SKM-1 (cell line): ENCODE results near the gene LBHD2.
A peak's percentile ranks its signal among the peaks of the same experiment; 100 is the strongest.
"Not testable (repeated sequence)": the region's sequence is repeated elsewhere in the genome, so short reads cannot be mapped to it uniquely, and the experiment has no call there.

ENCODE experiments used
- DNase-seq: peaks from one replicate; lab custom pipeline; 2025; ENCODE audit not compliant: unreplicated experiment; lab: John Stamatoyannopoulos, UW

LBHD2 gene

DNA sequence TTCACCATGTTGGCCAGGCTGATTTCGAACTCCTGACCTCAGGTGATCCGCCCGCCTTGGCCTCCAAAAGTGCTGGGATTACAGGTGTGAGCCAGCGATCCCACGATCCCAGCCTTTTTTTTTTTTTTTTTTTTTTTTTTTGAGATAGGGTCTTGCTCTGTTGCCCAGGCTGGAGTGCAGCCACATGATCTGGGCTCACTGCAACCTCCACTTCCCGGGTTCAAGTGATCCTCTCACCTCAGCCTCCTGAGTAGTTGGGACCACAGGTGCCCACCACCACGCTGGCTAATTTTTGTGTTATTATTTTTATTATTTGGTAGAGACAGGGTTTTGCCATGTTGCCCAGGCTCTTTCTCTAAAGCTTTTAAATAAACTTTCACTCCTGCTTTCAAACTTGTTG, 33.5 kb downstream of the LBHD2 start:
- not testable (repeated sequence) for DNase-seq

DNA sequence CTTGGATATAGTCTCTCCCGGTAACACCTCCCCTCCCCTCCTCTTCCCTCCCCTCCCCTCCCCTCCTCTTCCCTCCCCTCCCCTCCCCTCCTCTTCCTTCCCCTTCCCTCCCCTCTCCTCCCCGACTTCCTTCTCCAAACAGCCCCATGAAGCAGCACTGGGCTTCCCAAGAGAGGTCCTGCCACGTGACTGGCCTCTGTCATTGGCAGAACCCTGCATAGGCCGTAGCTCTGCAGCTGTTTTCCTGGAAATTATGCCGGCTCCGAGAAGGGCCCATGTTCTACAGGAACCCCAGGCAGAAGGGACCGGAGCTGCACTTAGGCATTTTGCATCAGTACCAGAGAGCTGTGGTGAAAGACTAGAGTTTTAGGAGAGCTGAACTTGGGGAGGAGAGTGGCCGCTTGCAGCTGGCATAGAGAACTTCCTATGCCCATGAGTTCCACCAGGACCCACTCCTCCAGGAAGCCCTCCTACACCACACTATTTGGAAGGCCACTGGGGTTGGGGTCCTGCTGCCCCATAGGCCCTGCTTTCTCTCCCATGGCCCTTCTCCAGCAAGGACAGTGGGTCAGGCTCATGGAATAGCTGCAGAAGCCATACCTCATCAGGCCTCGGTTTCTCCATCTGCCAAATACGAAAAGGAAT, 34.1 kb downstream of the LBHD2 start:
- no peak for DNase-seq

DNA sequence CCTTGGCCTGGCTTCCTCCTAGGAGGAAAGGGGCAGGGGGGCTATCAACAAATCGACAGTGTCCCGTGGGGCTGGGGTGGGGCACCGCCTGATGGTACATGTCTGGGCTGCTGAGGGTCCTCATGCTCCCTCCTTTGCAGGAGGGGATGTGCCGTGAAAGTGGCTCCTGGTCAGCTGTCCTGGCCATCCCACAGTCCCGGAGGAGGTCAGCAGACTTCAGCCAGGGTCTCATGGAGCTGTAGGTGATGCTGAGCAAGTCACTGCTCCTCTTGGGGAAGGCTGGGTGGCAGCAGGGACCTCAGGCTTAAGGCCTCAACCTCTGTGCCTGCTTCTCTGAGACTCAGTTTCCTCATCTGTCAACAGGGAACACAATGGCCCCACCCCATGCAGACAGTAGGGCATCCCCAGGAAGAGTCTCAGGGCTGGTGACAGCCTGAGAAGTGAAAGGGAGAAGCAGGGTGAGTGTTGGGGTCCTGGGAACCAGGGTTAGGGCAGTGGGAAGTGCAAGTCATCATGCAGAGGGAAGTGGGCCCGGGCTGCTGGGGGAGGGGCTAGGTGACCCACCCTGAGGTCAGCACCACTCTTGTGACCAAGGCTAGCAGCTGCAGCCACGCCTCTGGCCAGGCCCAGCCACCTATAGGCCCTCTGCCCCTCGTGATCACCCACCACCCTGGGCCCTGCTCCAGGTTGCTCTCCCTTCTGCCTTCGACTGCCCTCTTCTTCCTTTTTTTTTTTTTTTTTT, 34.8 kb downstream of the LBHD2 start:
- DNase-seq = peak; percentile 45

DNA sequence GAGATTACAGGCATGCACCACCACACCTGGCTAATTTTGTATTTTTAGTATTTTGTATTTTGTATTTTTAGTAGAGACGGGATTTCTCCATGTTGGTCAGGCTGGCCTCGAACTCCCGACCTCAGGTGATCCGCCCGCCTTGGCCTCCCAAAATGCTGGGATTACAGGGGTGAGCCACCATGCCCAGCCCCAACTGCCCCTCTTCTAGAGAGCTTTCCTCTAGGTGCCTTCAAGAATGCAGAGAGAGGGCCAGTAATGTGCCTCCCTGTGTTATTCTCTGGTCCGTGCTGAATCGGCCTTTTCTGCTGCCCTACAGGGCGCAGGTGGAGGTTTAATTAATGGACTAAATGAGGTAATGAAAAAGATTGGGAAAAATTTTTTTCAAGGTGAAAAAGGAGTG, 35.5 kb downstream of the LBHD2 start:
- DNase-seq = not testable (repeated sequence)

DNA sequence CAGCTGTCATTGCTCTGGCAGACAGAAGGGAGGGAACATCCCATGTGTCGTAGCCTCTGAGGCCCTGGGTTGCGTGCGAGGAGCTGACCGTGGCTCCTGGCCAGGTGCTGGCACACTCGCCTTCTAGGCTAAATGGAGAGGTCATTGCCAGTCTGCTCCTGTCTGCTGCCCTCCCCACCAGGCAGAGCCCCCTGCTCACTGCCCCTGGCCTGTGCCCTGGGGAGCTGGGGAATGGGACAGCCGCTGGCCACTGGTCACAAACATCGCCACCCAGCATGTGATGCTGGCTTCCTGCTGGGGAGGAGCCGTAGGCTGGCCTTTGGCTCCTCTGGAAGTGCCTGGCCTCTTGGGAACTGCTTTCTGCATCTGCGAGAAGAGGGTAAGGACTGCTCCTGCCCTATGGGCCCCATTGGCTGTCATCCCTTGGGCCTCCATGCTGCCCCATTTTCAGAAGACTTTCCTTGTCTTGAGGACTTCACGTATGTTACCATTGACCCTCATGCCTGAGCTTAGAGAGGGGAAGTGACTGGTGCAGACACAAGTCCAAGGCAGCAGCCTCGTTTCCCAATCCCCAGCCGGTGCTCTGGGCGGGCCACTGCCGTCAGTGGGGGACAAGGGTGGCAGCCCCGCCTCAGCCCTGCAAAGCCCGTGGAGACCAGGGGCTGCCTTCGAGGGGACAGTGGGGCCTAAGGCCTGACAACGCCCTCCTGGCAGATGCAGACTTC, 37.3 kb downstream of the LBHD2 start:
- DNase-seq = peak; percentile 29

DNA sequence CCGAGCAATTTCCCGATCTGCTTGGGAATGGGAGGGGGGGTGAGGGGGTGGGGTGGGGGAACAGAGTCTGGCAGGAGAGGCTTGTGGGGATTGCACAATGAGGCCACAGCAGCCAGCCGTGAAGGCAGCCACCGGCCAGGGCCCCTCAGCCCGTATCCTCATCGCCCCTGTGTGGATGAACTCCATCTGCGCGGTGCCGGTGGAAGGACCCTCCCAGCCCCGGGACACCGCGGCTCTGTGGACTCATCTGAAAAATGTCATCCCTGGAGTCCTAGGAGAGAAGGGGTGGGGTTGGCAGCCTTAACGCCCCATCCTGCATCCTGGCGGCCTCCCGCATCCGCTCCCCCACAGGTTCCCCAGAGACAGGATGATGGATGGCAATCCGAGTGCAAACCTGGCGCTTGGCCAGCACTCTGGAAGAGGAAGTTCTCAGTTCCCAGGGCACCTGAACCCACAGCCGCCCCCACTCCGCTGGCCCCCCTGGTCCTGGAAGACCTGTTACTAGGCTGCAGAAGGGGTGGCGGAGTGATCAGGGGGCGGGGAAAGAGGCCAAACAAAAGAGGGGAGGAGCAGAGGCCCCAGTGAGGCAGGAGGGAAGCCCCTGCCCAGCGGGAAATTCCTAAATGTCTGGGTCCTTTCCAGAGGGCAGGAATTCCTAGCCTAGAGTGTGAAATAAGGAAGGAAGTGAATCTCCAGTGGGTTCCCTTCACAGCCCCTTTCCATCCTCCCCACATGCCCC, 38.0 kb downstream of the LBHD2 start:
- DNase-seq = peak; percentile 79

DNA sequence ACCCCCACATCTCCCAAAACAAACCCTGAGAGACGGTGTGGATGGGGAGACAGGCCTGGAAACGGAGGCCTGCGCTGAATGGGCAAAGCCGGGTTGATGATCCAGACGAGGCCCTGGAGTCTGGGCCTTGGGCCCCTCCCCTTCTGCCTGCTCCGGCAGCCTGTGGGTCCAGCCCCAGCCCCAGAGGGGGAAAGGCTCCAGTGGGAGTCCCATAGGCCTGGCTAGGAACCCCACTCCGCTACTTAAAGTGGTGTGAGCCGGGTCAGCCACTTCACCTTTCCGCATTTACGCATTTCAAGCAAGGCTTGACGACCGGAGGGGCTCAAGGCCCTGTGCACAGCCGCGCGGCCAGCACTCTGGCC, 38.6 kb downstream of the LBHD2 start:
- no peak for DNase-seq

DNA sequence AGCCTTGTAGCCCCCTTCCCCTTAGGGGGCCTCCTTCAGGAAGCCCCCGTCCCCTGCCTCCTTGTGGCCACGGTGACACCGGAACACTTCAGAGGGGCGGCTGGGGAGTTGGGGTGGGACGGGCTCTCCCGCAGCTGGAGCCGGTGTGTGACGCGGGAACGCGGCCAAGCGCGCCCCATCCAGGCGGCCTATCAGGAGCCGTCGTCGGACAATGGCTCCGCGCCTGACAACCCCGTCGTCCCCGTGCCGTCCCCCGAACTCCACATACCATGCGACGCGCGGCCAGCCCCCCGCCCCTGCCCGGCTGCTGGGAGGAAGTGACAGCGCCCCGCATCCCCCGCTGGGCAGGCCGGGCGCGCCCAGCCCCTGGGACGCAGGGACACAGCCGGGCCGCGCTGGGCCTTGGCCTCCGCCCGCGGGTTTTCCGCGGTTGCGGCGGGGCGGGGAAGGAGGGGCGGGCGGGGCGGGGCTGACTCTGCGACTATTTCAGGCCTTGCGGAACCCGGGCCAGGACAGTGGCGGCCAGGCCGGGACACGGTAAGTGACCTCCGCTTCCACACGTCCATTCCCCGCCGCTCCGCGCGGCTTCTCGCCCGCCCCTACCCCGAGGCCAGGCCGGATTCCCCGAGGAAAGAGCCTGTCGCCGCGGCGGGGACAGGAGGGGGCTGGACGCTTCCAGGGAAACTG, 39.1 kb downstream of the LBHD2 start, which contains the start of gene TNFAIP2:
Gene TNFAIP2, plus strand, starts transcription at position 515 of the 687 bp plus-strand sequence. CDS start 2,997 bp downstream, outside the sequence.
- no peak for DNase-seq

DNA sequence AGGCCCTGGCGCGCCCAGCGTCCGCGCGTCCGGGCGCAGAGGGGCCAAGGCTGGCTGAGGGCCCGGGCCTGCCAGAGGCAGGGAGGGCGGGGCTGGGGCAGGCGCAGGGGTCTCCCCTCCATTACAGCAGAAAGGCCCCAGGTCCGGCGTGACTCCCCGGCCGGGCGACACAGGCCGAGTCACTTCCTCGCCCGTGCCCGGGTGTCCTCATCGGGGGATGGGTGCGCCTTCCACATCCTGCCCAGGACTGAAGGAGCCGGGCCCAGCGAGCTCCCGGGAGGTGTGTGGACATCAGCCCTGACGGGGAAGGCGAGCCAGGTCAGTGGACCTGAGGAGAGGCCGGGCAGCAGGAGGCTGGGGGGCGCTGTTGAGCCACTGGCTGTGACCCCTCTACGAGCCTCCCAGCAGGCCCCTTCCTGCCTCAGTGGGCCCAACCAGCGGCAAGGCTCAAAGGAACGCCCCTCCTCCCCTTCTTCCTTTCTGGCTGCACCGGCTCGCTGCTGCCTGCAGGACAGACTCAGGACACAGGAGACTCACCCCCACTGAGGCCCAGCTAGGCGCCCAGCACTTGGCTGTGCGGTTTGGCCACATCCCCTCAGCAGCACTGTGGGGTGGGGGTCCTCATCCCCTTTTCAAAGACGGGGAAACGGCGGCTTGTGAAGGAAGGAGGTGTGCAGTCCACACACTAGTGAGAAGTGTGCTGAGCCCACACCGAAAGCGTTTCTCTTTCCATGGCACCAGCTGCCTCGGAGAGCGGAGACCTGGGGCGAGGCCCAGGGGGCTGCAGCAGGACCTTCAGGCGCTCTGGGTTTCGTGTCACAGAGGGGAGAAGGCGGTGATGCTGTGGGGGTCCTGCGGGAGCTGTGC, 39.9 kb downstream of the LBHD2 start:
- no peak for DNase-seq

DNA sequence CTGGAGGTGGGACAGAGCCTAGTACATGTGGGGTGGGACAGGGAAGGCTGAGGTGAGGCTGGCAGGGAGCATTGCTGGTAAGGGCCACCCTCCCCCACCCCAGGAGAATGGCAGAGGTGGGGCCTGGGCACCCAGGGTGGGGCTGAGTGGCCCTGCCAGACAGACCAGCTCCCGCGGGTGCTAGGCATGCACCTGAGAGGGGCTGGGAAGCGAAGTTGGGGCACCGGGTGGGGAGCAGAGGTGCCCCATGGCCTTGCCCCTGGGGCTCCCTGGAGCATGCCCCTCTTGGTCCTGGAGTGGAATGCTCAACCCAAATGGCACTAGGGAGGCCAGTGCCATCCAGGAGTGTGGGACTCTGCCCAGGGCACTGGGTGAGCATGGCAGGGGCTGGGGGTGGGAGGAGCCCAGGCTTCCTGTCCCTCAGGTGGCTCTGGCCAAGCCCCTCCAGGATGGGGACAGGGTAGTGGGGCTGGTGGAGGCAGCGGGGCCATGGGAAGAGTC, 40.5 kb downstream of the LBHD2 start:
- no peak for DNase-seq

DNA sequence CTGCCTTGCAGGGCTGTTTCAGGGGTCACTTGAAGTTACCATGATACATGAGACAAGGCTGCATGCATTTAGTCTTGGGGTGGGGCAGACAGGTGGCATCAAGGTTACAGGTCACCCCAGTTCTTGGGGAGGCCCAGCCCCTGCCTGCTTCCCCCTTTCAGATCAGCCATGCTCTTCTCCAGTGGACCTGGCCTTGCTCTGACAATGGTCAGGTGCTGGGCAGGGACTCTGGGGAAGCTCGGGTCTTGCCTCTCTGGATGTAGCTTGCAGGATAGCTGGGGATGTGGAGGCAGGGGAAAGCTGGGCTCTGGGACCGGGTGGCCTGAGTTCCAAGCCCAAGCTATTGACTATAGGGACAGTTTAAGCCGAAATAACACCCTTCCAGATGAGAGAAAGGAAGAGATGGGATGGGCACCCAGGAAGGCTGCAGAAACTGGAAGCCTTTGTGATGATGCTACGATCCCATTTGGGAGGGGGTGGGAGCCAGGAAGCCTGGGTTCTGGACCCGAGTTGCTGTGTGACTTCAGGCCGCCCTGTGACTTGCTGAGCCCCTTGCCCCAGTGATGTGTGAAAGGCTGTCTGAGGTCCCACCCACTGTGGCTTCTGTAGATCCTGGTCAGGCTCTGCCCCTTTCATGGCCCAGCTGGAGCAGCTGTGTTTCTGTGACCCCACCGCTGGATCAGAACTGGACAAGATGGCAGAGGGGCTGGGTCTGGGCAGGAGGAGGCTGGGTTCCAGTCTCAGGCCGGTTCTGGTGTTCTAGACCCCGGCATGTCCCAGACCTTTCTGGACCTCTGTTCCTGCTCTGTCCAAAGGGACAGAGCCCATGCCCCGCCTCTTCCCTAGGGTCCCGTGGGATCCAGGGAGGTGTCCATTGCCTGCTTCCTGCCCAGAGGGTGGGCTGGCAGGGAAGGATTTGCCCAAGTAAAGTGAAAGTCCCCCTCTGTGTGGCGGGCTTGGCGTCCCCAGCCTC, 41.4 kb downstream of the LBHD2 start:
- no peak for DNase-seq

DNA sequence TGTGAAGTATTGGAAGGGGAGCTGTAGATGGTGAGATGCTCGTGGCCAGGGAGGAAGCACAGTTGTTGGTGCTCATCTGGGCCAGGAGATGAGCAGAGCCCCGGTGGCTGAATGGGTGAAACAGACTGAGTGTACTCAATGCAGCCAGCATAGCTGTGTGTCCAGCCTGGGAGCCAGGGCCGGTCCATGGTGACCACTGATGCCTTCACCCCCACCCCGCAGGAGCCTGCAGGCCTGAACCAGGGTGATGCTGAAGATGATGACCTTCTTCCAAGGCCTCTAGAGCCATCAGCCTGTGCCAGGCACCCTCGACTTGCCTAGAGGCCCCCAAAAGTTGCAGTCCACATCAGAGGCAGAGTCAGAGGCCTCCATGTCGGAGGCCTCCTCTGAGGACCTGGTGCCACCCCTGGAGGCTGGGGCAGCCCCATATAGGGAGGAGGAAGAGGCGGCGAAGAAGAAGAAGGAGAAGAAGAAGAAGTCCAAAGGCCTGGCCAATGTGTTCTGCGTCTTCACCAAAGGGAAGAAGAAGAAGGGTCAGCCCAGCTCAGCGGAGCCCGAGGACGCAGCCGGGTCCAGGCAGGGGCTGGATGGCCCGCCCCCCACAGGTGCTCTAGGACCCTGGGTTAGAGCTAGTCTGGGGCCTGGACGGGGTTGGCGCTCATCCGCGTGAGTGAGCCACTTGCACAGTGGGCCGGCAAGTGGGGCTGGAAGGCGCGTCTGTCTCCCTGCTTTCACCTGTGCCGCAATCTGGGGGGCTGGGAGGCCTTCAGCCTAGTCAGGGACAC, 42.3 kb downstream of the LBHD2 start:
- DNase-seq = no peak

DNA sequence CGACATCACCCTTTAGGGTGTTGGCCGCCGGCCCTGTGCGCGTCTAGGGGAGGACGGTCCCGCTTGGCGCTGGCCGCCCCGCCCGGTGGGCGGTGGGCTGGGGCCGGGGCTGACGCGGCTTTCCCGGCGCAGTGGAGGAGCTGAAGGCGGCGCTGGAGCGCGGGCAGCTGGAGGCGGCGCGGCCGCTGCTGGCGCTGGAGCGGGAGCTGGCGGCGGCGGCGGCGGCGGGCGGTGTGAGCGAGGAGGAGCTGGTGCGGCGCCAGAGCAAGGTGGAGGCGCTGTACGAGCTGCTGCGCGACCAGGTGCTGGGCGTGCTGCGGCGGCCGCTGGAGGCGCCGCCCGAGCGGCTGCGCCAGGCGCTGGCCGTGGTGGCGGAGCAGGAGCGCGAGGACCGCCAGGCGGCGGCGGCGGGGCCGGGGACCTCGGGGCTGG, 42.9 kb downstream of the LBHD2 start:
- no peak for DNase-seq

DNA sequence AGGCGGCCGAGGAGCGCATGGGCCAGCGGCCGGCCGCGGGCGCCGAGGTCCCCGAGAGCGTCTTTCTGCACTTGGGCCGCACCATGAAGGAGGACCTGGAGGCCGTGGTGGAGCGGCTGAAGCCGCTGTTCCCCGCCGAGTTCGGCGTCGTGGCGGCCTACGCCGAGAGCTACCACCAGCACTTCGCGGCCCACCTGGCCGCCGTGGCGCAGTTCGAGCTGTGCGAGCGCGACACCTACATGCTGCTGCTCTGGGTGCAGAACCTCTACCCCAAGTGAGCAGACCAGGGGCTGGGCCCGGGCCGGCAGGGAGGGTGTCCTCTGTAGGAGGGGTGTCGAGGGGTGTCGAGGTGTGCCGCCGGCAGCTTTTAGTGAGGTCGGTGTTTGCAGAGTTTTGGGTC, 43.3 kb downstream of the LBHD2 start:
- no peak for DNase-seq

DNA sequence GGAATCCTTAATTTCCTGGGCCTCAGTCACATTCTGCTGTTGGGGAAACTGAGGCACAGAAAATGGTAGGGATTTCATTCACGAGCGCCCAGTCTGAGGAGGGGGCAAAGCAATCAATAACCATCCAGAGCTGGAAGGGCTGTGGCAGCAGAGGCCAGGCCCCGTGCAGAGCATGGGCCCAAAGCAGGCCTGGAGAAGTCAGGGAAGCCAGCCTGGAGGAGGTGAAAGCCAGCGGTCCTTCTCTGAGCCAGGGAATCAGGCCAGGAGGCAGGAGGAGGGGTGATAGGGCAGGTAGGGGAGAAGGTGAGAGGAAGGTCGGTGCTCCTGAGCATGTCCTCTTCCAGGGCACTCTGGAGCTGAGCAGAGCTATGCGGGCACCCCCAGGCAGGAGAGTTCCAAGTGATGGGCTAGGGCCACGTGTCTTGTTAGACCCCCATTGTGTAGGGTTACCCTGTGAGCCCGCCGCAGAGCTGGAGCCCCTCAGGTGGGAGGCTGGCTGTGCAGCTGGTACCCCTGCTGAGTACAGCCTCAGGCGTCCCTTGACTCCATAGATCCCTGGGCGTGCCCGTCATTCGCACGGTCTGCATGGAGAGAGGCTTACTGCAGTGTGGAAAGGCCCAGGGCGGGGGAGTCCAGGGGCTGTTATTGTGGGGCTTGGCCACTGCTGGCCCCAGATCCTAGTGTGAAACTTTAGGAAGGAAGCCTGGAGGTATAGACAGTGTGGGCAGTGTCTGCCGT, 44.0 kb downstream of the LBHD2 start:
- no peak for DNase-seq

DNA sequence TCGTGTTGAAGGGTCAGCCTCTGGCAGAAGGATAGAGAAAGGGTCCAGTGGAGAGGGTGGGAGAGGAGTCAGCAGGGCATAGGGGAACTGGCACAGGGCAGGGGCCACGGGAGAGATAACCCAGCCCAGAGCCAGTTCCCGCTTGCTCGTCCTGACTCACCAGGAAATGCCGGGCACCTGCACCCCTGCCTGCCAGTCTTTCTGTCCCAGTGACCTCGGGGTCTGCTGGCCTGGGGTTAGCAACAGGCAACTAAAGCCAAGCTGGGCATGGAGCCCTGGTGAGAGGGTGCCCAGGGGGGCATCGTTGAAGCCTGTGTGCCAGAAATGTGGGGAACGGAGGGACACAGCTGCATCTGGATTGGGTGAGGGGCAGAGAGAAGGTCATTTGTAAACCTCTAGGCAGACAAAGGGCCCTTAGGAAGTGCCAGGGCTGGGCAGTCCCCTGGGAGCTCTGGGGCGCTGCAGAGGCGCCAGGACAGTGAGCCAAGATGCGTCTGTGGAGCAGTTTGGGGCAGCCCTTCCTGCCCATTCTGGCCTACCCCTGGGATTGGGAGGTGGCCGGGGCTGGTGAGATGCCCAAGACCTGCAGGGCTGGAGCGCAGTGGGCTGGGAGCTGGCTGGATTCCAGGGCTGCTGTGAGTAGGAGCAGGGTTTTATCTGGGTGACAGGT, 44.8 kb downstream of the LBHD2 start:
- DNase-seq = no peak
